GM12878 (cell line): ENCODE measurements around the gene GRK6. TPM values are rescaled to one million over a fixed set of nuclear protein-coding genes. Genes with fewer than 3 reads are reported as not detected.

Experiments used
- ATAC-seq: fragments of 200-7000 bp; cut with Tn5 transposase; 3 replicates; pipeline ENCODE4 v1.9.1; 2020; ENCODE audit warnings: mild to moderate bottlenecking, moderate library complexity
- BruUV-seq: library from RNA; stranded (reverse); fragments of 400-500 nt; replicated peaks from 2 replicates; lab custom pipeline; 2021; lab: Mats Ljungman, UMichigan
- CTCF ChIA-PET: fragments of 300-600 bp; sonication (Branson Sonifier 250); formaldehyde crosslinking; extraction: SDS; loops from one replicate; lab custom pipeline; 2021; ENCODE audit warnings: inconsistent platforms; lab: Yijun Ruan, JAX
- POLR2A ChIA-PET: fragments of 350-600 bp; formaldehyde crosslinking; extraction: SDS; loops from one replicate; lab custom pipeline; 2021; ENCODE audit warnings: inconsistent platforms; lab: Charles Lee
- RAD21 ChIA-PET: fragments of 300-600 bp; sonication (Branson Sonifier 250); formaldehyde crosslinking; loops from one replicate; lab custom pipeline; 2023; ENCODE audit warnings: antibody characterized with exemption; ENCODE audit not compliant: unreplicated experiment; lab: Charles Lee
- SMC1A ChIA-PET: fragments of 300-600 bp; sonication (Branson Sonifier 250); formaldehyde crosslinking; loops from one replicate; lab custom pipeline; 2023; ENCODE audit not compliant: unreplicated experiment, uncharacterized antibody; lab: Charles Lee
- DNase-seq: peaks from one replicate; pipeline ENCODE4 v3.0.0-alpha.2; 2011; ENCODE audit warnings: low read depth, low spot score
- FAIRE-seq: peaks from 3 replicates; lab custom pipeline; 2011; peaks lifted over from hg19 to GRCh38; lab: Jason Lieb, UNC
- H2AFZ ChIP-seq: 2 replicates; pipeline ENCODE4 v1.6.0; 2011; ENCODE audit warnings: low read depth, low read length, control low read depth; ENCODE audit not compliant: control insufficient read depth
- H3K27ac ChIP-seq: 2 replicates; pipeline ENCODE4 v1.5.1; 2011; ENCODE audit warnings: control low read depth; ENCODE audit not compliant: control insufficient read depth, insufficient read depth
- H3K27me3 ChIP-seq, 2 experiments: replicated peaks in 1 of 2; 2 replicates each; pipeline versions ENCODE4 v1.6.0 to v1.6.1; 2011; ENCODE audit warnings: low read length in 1 of 2; ENCODE audit not compliant: control insufficient read depth in 2 of 2, insufficient read depth in 2 of 2
- H3K36me3 ChIP-seq, 2 experiments: 2 replicates each; pipeline ENCODE4 v1.5.1; 2011; ENCODE audit warnings: low read length in 1 of 2; ENCODE audit not compliant: control insufficient read depth in 2 of 2, insufficient read depth in 2 of 2
- H3K4me1 ChIP-seq: 2 replicates; pipeline ENCODE4 v1.6.1; 2011; ENCODE audit warnings: mild to moderate bottlenecking, low read length, moderate library complexity, mixed read lengths; ENCODE audit not compliant: control insufficient read depth, insufficient read depth
- H3K4me2 ChIP-seq: 2 replicates; pipeline ENCODE4 v1.6.0; 2011; ENCODE audit warnings: control low read depth; ENCODE audit not compliant: control insufficient read depth, insufficient read depth
- H3K4me3 ChIP-seq: fragments of 200-600 bp; sonication (generic); 2 replicates; pipeline ENCODE4 v1.5.1; 2016
- H3K79me2 ChIP-seq: 2 replicates; pipeline ENCODE4 v1.6.0; 2011; ENCODE audit warnings: low read length; ENCODE audit not compliant: control insufficient read depth, insufficient read depth
- H3K9ac ChIP-seq: 2 replicates; pipeline ENCODE4 v1.8.0; 2011; ENCODE audit warnings: low read length, control low read depth, mixed read lengths; ENCODE audit not compliant: control insufficient read depth, insufficient read depth
- H3K9me3 ChIP-seq: replicated peaks from 3 replicates; pipeline ENCODE4 v1.5.1; 2011; ENCODE audit warnings: mild to moderate bottlenecking, low read length; ENCODE audit not compliant: control insufficient read depth, insufficient read depth
- H4K20me1 ChIP-seq: 2 replicates; pipeline ENCODE4 v1.6.0; 2011; ENCODE audit not compliant: control insufficient read depth, insufficient read depth
- CHD4 ChIP-seq: fragments of 200-600 bp; sonication (generic); IDR thresholded peaks from 2 replicates; pipeline ENCODE4 v1.6.1; 2016; ENCODE audit warnings: mild to moderate bottlenecking
- ETV6 ChIP-seq, 2 experiments: fragments of 450-650 bp in 1 of 2; IDR thresholded peaks in 1 of 2; conservative IDR thresholded peaks in 1 of 2; 2 replicates each; pipeline ENCODE4 v1.6.1; 2014; ENCODE audit warnings: antibody characterized with exemption in 1 of 2, borderline replicate concordance in 1 of 2, low read depth in 1 of 2, mild to moderate bottlenecking in 1 of 2, moderate library complexity in 1 of 2
- IKZF2 ChIP-seq, 2 experiments: fragments of 450-650 bp; IDR thresholded peaks; 2 replicates each; pipeline ENCODE4 v1.6.1; 2017; ENCODE audit warnings: mild to moderate bottlenecking in 2 of 2, moderate library complexity in 2 of 2
- IRF3 ChIP-seq: fragments of 450-650 bp; IDR thresholded peaks from 2 replicates; pipeline ENCODE4 v1.6.1; 2014; ENCODE audit warnings: mild to moderate bottlenecking
- MAX ChIP-seq: IDR thresholded peaks from 2 replicates; pipeline ENCODE4 v1.6.1; 2012; ENCODE audit warnings: low read depth, low read length, improper control_type of control experiment
- SMARCA5 ChIP-seq: fragments of 450-650 bp; IDR thresholded peaks from 2 replicates; pipeline ENCODE4 v1.6.1; 2017; ENCODE audit warnings: mild to moderate bottlenecking
- ZZZ3 ChIP-seq: IDR thresholded peaks from 2 replicates; pipeline ENCODE4 v1.6.1; 2011; ENCODE audit warnings: low read depth; ENCODE audit not compliant: control insufficient read depth, insufficient read length
- WGBS: methylation state at CpG from one replicate; pipeline ENCODE4 v1.1.6; 2016; ENCODE audit warnings: low lambda C conversion rate; ENCODE audit not compliant: insufficient replicate concordance, insufficient coverage; ENCODE audit errors: missing lambda C conversion rate; 5-methylcytosine and 5-hydroxymethylcytosine counted together
- in situ Hi-C: fragments of 300-500 bp; cut with MboI; formaldehyde crosslinking; loops from 9 replicates; pipeline ENCODE4 v1.14.3; 2018; ENCODE audit warnings: mixed read lengths
- intact Hi-C: fragments of 100-400 bp; cut with micrococcal nuclease; formaldehyde crosslinking; loops from one replicate; pipeline ENCODE4 v1.14.2; 2022; ENCODE audit not compliant: unreplicated experiment
- polyA plus RNA-seq, 11 experiments: library from polyadenylated mRNA; depleted of rRNA in 4 of 11; unstranded in 6 of 11; stranded (reverse) in 5 of 11; fragments of >200 nt; fragmentation: Nextera tagmentation in 4 of 11; fragmentation: Illumina TruSeq in 1 of 11; extraction: Ambion mirVana in 4 of 11; extraction: Trizol in 1 of 11; gene quantifications; 1 replicate in 1 of 11; 2 replicates in 10 of 11; pipeline versions ENCODE4 v1.2.1 to v1.2.3, GENCODE V29; 2011 to 2016; ENCODE audit warnings: inconsistent platforms in 2 of 11, missing spikeins in 2 of 11, low read depth in 1 of 11
- total RNA-seq, 4 experiments: library from RNA; depleted of rRNA in 3 of 4; stranded (reverse); fragments of >200 nt in 3 of 4; fragmentation: Illumina TruSeq in 1 of 4; extraction: Trizol in 1 of 4; gene quantifications; 2 replicates each; pipeline versions ENCODE4 v1.2.1 to v1.2.3, GENCODE V29; 2013 to 2021
- TF ChIP-seq, protein P1 (sequence below): IDR thresholded peaks from 2 replicates; pipeline ENCODE4 v1.6.1; 2012; ENCODE audit warnings: improper control_type of control experiment, low read depth, low read length; ENCODE audit not compliant: insufficient replicate concordance

GRK6 gene
- total and polyA plus RNA-seq, 10 of the 15 experiments (the other 5 are each of a cell fraction or from before 2014, with no cell fraction given) = 0.79 to 124 (median 41.6) TPM

- BruUV-seq = no TSS peak
- ChIA-PET RAD21 (no interaction called here), CTCF (no interaction called here), POLR2A (no interaction called here), SMC1A (no interaction called here)
- Histone ChIP-seq H3K4me2 (no peak overlapping the region), H3K9me3 (no peaks in the 10 kb centered on the region), H4K20me1 (no peaks in the 10 kb centered on the region), H2AFZ (no peak overlapping the region), H3K36me3 (peaks cover 0 to 6% of the 10 kb centered on the region in 2 experiments; a peak in 2 of 4 replicates), H3K27ac (no peak overlapping the region), H3K27me3 (no peaks in the 10 kb centered on the region), H3K9ac (no peak overlapping the region), H3K4me1 (peaks cover 16% of the 10 kb centered on the region), H3K79me2 (no peaks in the 10 kb centered on the region), H3K4me3 (no peak overlapping the region)
- 63% methylated on average over 15 of the region's 15 CpGs for WGBS
- in situ Hi-C loops (no loop called here), intact Hi-C loops (no loop called here)
- FAIRE-seq (no peak), ATAC-seq (no peak), DNase-seq (no peak)
- TF ChIP-seq ETV6 (conservative IDR thresholded peaks at IDR 0.05 in 1 of 2, IDR thresholded peaks at IDR 0.05 in 1 of 2; ENCODE audit: borderline replicate concordance in 1 of 2, low read depth in 1 of 2) (peak in 1 of 2 experiments; percentile 54; a peak in 2 of 4 replicates), IRF3 (no peak), SMARCA5 (no peak), CHD4 (no peak), ZZZ3 (no peak), IKZF2 (IDR thresholded peaks at IDR 0.05) (no peak), MAX (no peak)
- TF ChIP-seq, protein P1, sequence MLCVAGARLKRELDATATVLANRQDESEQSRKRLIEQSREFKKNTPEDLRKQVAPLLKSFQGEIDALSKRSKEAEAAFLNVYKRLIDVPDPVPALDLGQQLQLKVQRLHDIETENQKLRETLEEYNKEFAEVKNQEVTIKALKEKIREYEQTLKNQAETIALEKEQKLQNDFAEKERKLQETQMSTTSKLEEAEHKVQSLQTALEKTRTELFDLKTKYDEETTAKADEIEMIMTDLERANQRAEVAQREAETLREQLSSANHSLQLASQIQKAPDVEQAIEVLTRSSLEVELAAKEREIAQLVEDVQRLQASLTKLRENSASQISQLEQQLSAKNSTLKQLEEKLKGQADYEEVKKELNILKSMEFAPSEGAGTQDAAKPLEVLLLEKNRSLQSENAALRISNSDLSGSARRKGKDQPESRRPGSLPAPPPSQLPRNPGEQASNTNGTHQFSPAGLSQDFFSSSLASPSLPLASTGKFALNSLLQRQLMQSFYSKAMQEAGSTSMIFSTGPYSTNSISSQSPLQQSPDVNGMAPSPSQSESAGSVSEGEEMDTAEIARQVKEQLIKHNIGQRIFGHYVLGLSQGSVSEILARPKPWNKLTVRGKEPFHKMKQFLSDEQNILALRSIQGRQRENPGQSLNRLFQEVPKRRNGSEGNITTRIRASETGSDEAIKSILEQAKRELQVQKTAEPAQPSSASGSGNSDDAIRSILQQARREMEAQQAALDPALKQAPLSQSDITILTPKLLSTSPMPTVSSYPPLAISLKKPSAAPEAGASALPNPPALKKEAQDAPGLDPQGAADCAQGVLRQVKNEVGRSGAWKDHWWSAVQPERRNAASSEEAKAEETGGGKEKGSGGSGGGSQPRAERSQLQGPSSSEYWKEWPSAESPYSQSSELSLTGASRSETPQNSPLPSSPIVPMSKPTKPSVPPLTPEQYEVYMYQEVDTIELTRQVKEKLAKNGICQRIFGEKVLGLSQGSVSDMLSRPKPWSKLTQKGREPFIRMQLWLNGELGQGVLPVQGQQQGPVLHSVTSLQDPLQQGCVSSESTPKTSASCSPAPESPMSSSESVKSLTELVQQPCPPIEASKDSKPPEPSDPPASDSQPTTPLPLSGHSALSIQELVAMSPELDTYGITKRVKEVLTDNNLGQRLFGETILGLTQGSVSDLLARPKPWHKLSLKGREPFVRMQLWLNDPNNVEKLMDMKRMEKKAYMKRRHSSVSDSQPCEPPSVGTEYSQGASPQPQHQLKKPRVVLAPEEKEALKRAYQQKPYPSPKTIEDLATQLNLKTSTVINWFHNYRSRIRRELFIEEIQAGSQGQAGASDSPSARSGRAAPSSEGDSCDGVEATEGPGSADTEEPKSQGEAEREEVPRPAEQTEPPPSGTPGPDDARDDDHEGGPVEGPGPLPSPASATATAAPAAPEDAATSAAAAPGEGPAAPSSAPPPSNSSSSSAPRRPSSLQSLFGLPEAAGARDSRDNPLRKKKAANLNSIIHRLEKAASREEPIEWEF = no peak
Observed at GRCh38 chr5:177490311-177490991, 64.0 kb downstream of the GRK6 start.
